ENCODE results near the gene TGFBR3L.

Gene TGFBR3L

DNA sequence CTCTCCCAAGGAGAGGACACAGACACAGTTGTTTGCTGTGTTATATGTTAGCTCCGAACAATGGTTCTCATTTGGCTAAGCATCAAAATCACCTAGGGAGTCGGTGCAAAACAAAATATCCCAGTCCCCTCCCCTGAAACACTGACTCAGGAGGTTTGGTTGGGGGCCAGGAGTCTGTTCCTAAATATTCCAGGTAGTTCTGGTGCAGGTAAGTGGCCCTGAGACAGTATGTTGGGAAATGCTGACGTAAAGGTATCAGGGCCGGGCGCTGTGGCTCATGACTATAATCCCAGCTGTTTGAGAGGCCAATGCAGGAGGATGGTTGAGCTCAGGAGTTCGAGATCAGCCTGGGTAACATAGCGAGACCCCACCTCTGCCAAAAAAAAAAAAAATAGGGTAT lies 13.3 kb upstream of the TGFBR3L start:
- DNase-seq (ENCODE audit: low read depth), result no peak
- TF ChIP-seq, protein P1, sequence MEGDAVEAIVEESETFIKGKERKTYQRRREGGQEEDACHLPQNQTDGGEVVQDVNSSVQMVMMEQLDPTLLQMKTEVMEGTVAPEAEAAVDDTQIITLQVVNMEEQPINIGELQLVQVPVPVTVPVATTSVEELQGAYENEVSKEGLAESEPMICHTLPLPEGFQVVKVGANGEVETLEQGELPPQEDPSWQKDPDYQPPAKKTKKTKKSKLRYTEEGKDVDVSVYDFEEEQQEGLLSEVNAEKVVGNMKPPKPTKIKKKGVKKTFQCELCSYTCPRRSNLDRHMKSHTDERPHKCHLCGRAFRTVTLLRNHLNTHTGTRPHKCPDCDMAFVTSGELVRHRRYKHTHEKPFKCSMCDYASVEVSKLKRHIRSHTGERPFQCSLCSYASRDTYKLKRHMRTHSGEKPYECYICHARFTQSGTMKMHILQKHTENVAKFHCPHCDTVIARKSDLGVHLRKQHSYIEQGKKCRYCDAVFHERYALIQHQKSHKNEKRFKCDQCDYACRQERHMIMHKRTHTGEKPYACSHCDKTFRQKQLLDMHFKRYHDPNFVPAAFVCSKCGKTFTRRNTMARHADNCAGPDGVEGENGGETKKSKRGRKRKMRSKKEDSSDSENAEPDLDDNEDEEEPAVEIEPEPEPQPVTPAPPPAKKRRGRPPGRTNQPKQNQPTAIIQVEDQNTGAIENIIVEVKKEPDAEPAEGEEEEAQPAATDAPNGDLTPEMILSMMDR (conservative IDR thresholded peaks at IDR 0.05; ENCODE audit: low read length), result no peak
- H3K4me3 ChIP-seq (ENCODE audit: low read length), result no peak overlapping the region

DNA sequence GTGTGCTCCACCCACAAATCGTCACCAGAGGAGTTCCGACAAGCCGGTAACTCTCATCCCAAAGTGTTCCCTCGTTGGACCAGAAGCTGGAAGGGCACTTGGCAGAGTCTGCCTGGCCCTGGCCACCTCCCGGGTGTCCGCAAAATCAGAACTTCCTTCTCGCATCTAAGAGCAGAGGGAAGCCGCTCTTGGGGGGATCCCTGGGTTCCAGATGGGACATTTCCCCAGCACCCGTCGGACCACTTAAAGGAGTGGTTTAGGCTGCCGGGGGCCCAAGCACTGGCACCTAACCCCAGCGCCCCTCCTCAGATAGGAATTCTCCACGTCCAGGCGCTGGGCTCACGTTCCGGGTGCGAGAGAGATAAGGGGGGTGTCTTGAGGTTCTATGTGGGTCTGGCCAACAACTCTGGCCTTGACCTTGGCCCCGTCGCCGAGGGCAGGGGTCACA lies 11.8 kb upstream of the TGFBR3L start:
- H3K4me3 ChIP-seq (ENCODE audit: low read length), result peak overlapping the region; percentile 87
- TF ChIP-seq, protein P1 (conservative IDR thresholded peaks at IDR 0.05; ENCODE audit: low read length), result no peak
- no peak for DNase-seq (ENCODE audit: low read depth)

DNA sequence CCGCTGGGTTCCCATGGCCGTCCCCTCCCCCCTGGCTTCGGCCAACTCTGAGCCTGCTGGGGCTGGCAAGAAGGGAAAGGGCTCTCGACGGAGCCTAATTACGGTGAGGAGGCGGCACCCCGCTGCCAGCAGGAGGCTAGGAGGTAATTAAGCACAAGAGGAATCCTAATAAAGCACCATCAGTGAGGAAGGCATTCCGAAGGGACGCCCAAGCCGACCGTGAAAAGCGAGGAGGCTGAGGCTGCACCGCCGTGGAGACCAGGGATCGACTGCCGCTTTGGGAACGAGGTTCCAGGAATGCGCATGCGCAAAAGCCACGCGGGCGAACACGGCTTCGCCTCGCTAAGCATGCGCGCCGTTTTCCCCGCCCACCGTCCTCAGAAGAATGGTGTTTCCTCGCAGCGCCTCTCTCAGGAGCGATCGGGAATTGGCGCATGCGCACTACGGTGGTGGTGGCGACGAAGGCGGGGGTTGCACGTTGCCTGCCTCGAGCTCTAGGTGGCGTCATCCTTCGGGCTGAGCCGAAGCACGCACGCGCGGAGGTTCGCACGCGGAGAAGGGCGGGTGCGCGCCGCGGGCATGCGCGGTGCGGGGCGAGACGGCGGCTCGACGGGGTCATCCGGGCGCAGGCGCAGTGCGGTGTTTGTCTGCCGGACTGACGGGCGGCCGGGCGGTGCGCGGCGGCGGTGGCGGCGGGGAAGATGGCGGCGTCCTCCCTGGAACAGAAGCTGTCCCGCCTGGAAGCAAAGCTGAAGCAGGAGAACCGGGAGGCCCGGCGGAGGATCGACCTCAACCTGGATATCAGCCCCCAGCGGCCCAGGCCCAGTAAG lies 11.2 kb upstream of the TGFBR3L start, which contains the start of gene MAP2K7:
Gene MAP2K7 (plus strand): TSS at position 634 of the 830 bp plus-strand sequence. CDS start 68 bp downstream, at position 702.
- H3K4me3 ChIP-seq (ENCODE audit: low read length), result peak within 1 kb of the TSS; percentile 94
- TF ChIP-seq, protein P1 (conservative IDR thresholded peaks at IDR 0.05; ENCODE audit: low read length), result peak; percentile 52
- peak; percentile 98 for DNase-seq (ENCODE audit: low read depth)

DNA sequence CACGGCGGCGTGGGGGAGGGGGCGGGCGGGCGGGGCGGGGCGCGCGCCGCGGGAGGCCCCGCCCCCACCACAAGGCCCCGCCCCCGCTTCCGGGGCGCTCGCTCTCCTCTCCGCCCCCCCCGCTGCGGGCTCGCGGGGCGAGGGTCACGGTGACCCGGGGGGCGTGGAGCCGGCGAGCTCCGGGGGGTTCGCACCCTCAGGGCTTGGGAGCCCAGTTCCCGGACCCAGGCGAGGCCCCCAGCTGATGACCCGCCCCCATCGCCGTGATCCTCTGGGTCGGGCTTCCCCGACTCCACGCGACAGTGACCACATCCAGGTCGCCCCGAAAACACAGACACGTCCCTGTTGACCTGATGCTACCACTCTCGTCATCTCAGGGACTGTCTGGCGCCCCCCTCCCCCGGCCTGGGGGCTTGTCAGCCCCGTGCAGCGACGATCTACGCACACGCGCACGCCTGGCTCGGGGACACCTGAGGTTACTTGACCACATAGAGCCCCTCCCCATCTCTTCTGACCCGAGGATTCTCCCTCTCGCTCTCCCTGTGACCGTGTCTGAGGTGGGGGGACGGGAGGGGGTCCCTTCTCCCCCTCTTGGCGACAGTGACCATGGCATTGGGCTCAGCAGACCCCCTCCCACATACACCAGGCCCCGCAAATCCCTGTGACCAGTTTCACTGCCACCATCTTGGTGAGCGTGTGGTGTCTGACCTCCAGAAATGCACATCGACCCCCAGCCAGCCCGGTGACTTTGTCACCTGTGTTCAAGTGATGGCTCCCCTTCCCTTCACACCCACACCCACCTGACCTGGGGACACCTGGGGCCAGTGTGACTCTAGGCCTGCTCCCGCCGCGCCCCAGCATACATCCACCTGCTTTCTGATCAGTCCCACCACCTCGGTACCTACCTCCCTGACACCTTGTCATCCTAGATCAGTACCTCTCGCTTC lies 10.3 kb upstream of the TGFBR3L start:
- TF ChIP-seq, protein P1 (conservative IDR thresholded peaks at IDR 0.05; ENCODE audit: low read length), result no peak
- DNase-seq (ENCODE audit: low read depth), result no peak
- H3K4me3 ChIP-seq (ENCODE audit: low read length), result peak overlapping the region; percentile 94

DNA sequence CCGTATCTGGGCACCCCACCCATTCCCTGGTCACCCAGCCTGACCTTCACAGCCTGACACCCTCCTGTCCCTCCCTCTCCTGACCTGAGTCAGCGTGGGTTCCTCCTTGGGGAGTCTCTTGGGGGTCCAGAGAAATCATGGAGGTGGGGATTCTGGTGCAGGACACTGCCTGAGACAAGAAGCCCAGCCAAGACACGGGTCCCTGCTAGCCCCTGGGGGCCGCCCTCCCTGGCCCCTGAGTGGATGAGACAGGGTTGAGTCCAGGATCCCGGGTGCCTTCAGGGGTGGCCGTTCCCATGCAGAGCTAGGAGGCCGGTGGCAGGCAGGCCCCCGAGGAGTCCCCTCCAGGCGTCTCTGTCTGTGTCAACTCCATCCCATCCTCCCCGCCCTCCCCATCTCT lies 9.4 kb upstream of the TGFBR3L start:
- TF ChIP-seq, protein P1 (conservative IDR thresholded peaks at IDR 0.05; ENCODE audit: low read length), result no peak
- H3K4me3 ChIP-seq (ENCODE audit: low read length), result peak overlapping the region; percentile 94

DNA sequence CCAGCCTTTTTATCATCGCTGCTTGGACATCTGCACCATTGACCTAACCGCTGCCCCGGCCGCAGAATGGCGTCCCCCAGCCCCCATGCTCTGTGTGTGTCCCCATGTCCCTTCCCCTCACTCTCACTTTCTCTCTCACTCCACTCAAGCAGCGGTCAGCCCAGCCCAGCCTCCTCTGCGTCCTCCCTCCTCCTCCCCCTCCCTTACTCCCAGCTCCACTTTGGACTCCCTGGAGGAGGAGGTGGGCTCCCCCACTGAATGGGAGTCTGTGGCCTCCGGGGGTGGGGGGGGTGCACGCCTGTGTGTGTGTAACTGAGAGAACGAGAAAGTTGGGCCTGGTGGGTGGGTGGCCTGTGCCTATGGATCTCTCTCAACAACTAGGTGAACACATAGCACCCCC lies 8.8 kb upstream of the TGFBR3L start:
- DNase-seq (ENCODE audit: low read depth), result no peak
- TF ChIP-seq, protein P1 (conservative IDR thresholded peaks at IDR 0.05; ENCODE audit: low read length), result no peak
- H3K4me3 ChIP-seq (ENCODE audit: low read length), result no peak overlapping the region

More for the DNA sequence above, 9.4 kb upstream of the TGFBR3L start:
- no peak for DNase-seq (ENCODE audit: low read depth)
